K562 (cell line): Measurements from ENCODE around the gene MEF2D. TPM values are rescaled to one million over a fixed set of nuclear protein-coding genes. Genes with fewer than 3 reads are reported as not detected.
A peak's percentile ranks its signal among the peaks of the same experiment; 100 is the strongest.

Experiments used
- CREB1 ChIP-seq, 2 experiments: sonication (generic) in 1 of 2; formaldehyde crosslinking in 1 of 2; IDR thresholded peaks; 2 replicates each; pipeline versions ENCODE4 v1.6.1 to v1.8.0; 2012 to 2022; ENCODE audit warnings: inconsistent platforms in 1 of 2, mild to moderate bottlenecking in 1 of 2, missing genetic modification reagents in 1 of 2, moderate library complexity in 1 of 2
- CREB3L1 ChIP-seq: fragments of 450-650 bp; IDR thresholded peaks from 2 replicates; pipeline ENCODE4 v1.6.1; 2014; ENCODE audit warnings: low read depth, mild to moderate bottlenecking, moderate library complexity, borderline replicate concordance
- FOXA3 ChIP-seq, 2 experiments: fragments of 450-650 bp in 1 of 2; sonication (generic) in 1 of 2; formaldehyde crosslinking; IDR thresholded peaks in 1 of 2; conservative IDR thresholded peaks in 1 of 2; 2 replicates each; pipeline versions ENCODE4 v1.4.0 to v1.8.0; 2020 to 2022; ENCODE audit warnings: mild to moderate bottlenecking in 2 of 2, missing genetic modification reagents in 1 of 2
- LEF1 ChIP-seq: fragments of 450-650 bp; IDR thresholded peaks from 2 replicates; pipeline ENCODE4 v1.6.1; 2016; ENCODE audit warnings: mild to moderate bottlenecking
- MYC ChIP-seq, 2 experiments: fragments of 250-450 bp in 1 of 2; sonication (Bioruptor Pico) in 1 of 2; IDR thresholded peaks; 2 replicates each; pipeline versions ENCODE4 v1.5.1 to v1.6.1; 2012 to 2021; ENCODE audit warnings: low read depth in 2 of 2, borderline replicate concordance in 1 of 2, improper control_type of control experiment in 1 of 2, low read length in 1 of 2, mild to moderate bottlenecking in 1 of 2, moderate library complexity in 1 of 2
- PRDM10 ChIP-seq: fragments of 450-650 bp; IDR thresholded peaks from 2 replicates; pipeline ENCODE4 v1.6.1; 2018; ENCODE audit not compliant: partially characterized antibody
- SMAD3 ChIP-seq: fragments of 450-650 bp; formaldehyde crosslinking; conservative IDR thresholded peaks from 2 replicates; pipeline ENCODE4 v1.4.0; 2020; ENCODE audit warnings: mild to moderate bottlenecking
- XRCC3 ChIP-seq: fragments of 450-650 bp; IDR thresholded peaks from 2 replicates; pipeline ENCODE4 v1.6.1; 2017; ENCODE audit warnings: mild to moderate bottlenecking, moderate library complexity
- YY1 ChIP-seq, 3 experiments: IDR thresholded peaks; 2 replicates each; pipeline ENCODE4 v1.6.1; 2011; ENCODE audit warnings: low read length in 2 of 3, mild to moderate bottlenecking in 2 of 3, moderate library complexity in 2 of 3, borderline replicate concordance in 1 of 3, control low read depth in 1 of 3, low read depth in 1 of 3; ENCODE audit not compliant: insufficient read depth in 3 of 3, insufficient replicate concordance in 2 of 3, control insufficient read depth in 1 of 3, insufficient read length in 1 of 3; ENCODE audit errors: extremely low read depth in 1 of 3
- ZBTB12 ChIP-seq: fragments of 250-450 bp; sonication (Bioruptor Pico); IDR thresholded peaks from 2 replicates; pipeline ENCODE4 v1.4.0; 2020
- ZNF263 ChIP-seq: sonication (generic); formaldehyde crosslinking; IDR thresholded peaks from 2 replicates; pipeline ENCODE4 v1.8.0; 2022; ENCODE audit warnings: mild to moderate bottlenecking, missing genetic modification reagents, borderline replicate concordance
- ZNF589 ChIP-seq: fragments of 200-800 bp; sonication (Bioruptor generic); IDR thresholded peaks from 2 replicates; pipeline ENCODE4 v1.6.1; 2016; ENCODE audit warnings: low read depth, missing genetic modification characterization, missing compliant biosample characterization
- polyA plus RNA-seq, 8 experiments: library from polyadenylated mRNA; depleted of rRNA in 4 of 8; stranded (reverse) in 5 of 8; unstranded in 3 of 8; fragments of >200 nt; fragmentation: Nextera tagmentation in 2 of 8; fragmentation: Illumina TruSeq in 1 of 8; extraction: Ambion mirVana in 2 of 8; extraction: Trizol in 1 of 8; gene quantifications; 2 replicates each; pipeline versions ENCODE4 v1.2.1 to v1.2.3, GENCODE V29; 2011 to 2014; ENCODE audit warnings: inconsistent platforms in 1 of 8, missing spikeins in 1 of 8
- total RNA-seq, 7 experiments: library from RNA; depleted of rRNA in 6 of 7; stranded (reverse); fragments of >200 nt in 6 of 7; fragmentation: Illumina TruSeq in 2 of 7; extraction: Trizol in 2 of 7; gene quantifications; 2 replicates each; pipeline versions ENCODE4 v1.2.1 to v1.2.3, GENCODE V29; 2011 to 2021; ENCODE audit warnings: low replicate concordance in 1 of 7

Gene MEF2D
- total and polyA plus RNA-seq, 9 of the 15 experiments (the other 6 are each of a cell fraction or from before 2014, with no cell fraction given): 0.10 to 19.5 (median 2.6) TPM

GRCh38 chr1:156456625-156457465, 43.7 kb downstream of the MEF2D start (continued):
- peak; percentile 57; the same call in 1 of the 2 replicates for TF ChIP-seq CREB3L1
- TF ChIP-seq XRCC3: no peak
- no peak; the same call in 1 of the 2 replicates for TF ChIP-seq MYC (IDR thresholded peaks at IDR 0.05; ENCODE audit: low read depth, low read length)
- TF ChIP-seq MYC (CRISPR knock-in tag; IDR thresholded peaks at IDR 0.05; ENCODE audit: borderline replicate concordance, low read depth): no peak; the same call in 1 of the 2 replicates
- peak; percentile 31; the same call in 1 of the 2 replicates for TF ChIP-seq LEF1
- TF ChIP-seq ZNF589 (CRISPR knock-in tag): 0 out of 2 replicates have a peak, but pooled peaks have one; percentile 39
- peak; percentile 49 for TF ChIP-seq ZBTB12 (CRISPR knock-in tag)
- peak in 1 of 3 experiments; percentile 41 for TF ChIP-seq YY1 (IDR thresholded peaks at IDR 0.05; ENCODE audit: borderline replicate concordance in 1 of 3, control insufficient read depth in 1 of 3, extremely low read depth in 1 of 3, insufficient read depth in 3 of 3, insufficient read length in 1 of 3, insufficient replicate concordance in 2 of 3, low read depth in 1 of 3, low read length in 2 of 3)
- peak in 1 of 2 experiments; percentile 66; a peak in 2 of 4 replicates for TF ChIP-seq FOXA3 (CRISPR knock-in tag; conservative IDR thresholded peaks at IDR 0.05 in 1 of 2, IDR thresholded peaks at IDR 0.05 in 1 of 2)
- no peak; the same call in none of the 2 replicates for TF ChIP-seq CREB1 (IDR thresholded peaks at IDR 0.05)
- TF ChIP-seq CREB1 (CRISPR knock-in tag; IDR thresholded peaks at IDR 0.05): peak; percentile 77; the same call in 1 of the 2 replicates
- 0 out of 2 replicates have a peak, but pooled peaks have one; percentile 55 for TF ChIP-seq ZNF263 (CRISPR knock-in tag)
- 0 out of 2 replicates have a peak, but pooled peaks have one; percentile 12 for TF ChIP-seq SMAD3 (CRISPR knock-in tag)
- TF ChIP-seq PRDM10: peak; percentile 52
